OCI-LY7 (cell line): Measurements from ENCODE around the gene ANKRD13C. TPM values are rescaled to one million over a fixed set of nuclear protein-coding genes. Genes with fewer than 3 reads are reported as not detected.

ENCODE experiments used
- BruUV-seq: library from RNA; stranded (reverse); fragments of 400-500 nt; replicated peaks from 2 replicates; lab custom pipeline; 2021; lab: Mats Ljungman, UMichigan
- CTCF ChIA-PET: fragments of 300-600 bp; sonication (Branson Sonifier 250); formaldehyde crosslinking; loops from one replicate; lab custom pipeline; 2022; ENCODE audit warnings: antibody characterized with exemption; ENCODE audit not compliant: unreplicated experiment; lab: Charles Lee
- POLR2A ChIA-PET: fragments of 300-600 bp; sonication (Branson Sonifier 250); formaldehyde crosslinking; loops from one replicate; lab custom pipeline; 2022; ENCODE audit warnings: antibody characterized with exemption; lab: Charles Lee
- DNase-seq: peaks from one replicate; pipeline ENCODE4 v3.0.0-alpha.2; 2015; ENCODE audit warnings: low spot score
- H2AFZ ChIP-seq: fragments of 200-600 bp; sonication (generic), shearing (Covaris generic); 2 replicates; pipeline ENCODE4 v1.6.1; 2014; ENCODE audit warnings: mild to moderate bottlenecking, antibody characterized with exemption, low read length, moderate library complexity
- H3K27ac ChIP-seq: fragments of 200-600 bp; sonication (generic); 2 replicates; pipeline ENCODE4 v1.5.1; 2014; ENCODE audit warnings: mixed run types, low read depth, mild to moderate bottlenecking, moderate library complexity, low read length, inconsistent platforms; ENCODE audit not compliant: poor library complexity, severe bottlenecking
- H3K36me3 ChIP-seq: fragments of 200-600 bp; sonication (generic); 2 replicates; pipeline ENCODE4 v1.6.1; 2014; ENCODE audit warnings: mild to moderate bottlenecking, antibody characterized with exemption, low read length, moderate library complexity, mixed read lengths; ENCODE audit not compliant: insufficient read depth
- H3K4me1 ChIP-seq: fragments of 200-600 bp; sonication (generic); 2 replicates; pipeline ENCODE4 v1.5.1; 2014; ENCODE audit warnings: mild to moderate bottlenecking, low read length; ENCODE audit not compliant: insufficient read depth, poor library complexity, severe bottlenecking
- H3K4me2 ChIP-seq: fragments of 200-600 bp; sonication (generic); 2 replicates; pipeline ENCODE4 v1.6.1; 2014; ENCODE audit warnings: mild to moderate bottlenecking, low read length
- H3K4me3 ChIP-seq: fragments of 200-600 bp; sonication (generic); 2 replicates; pipeline ENCODE4 v1.5.1; 2014; ENCODE audit warnings: mild to moderate bottlenecking, low read depth, low read length; ENCODE audit not compliant: poor library complexity, severe bottlenecking
- H3K79me2 ChIP-seq: fragments of 200-600 bp; sonication (generic); 2 replicates; pipeline ENCODE4 v1.6.1; 2016; ENCODE audit warnings: low read depth, mild to moderate bottlenecking, low read length, moderate library complexity, mixed read lengths; ENCODE audit not compliant: insufficient read depth
- H3K9me2 ChIP-seq: fragments of 200-600 bp; sonication (generic); 2 replicates; pipeline ENCODE4 v1.6.1; 2016; ENCODE audit warnings: mild to moderate bottlenecking, low read length, mixed read lengths; ENCODE audit not compliant: insufficient read depth
- H3K9me3 ChIP-seq: fragments of 200-600 bp; sonication (generic); 2 replicates; pipeline ENCODE4 v1.6.1; 2014; ENCODE audit warnings: mild to moderate bottlenecking, mixed run types, low read length, mixed read lengths
- H4K20me1 ChIP-seq: fragments of 200-600 bp; sonication (generic); 2 replicates; pipeline ENCODE4 v1.6.1; 2014; ENCODE audit warnings: mild to moderate bottlenecking, antibody characterized with exemption, low read length, moderate library complexity, mixed read lengths; ENCODE audit not compliant: insufficient read depth
- EZH2phosphoT487 ChIP-seq: fragments of 200-600 bp; sonication (generic); IDR thresholded peaks from 2 replicates; pipeline ENCODE4 v1.6.1; 2018; ENCODE audit warnings: low read depth, borderline replicate concordance, mild to moderate bottlenecking, mixed run types, antibody characterized with exemption, low read length, moderate library complexity, mixed read lengths
- intact Hi-C: fragments of 100-400 bp; cut with micrococcal nuclease; formaldehyde crosslinking; loops from one replicate; pipeline ENCODE4 v1.10.0; 2022; ENCODE audit not compliant: unreplicated experiment
- total RNA-seq, 2 experiments: library from RNA; depleted of rRNA in 1 of 2; stranded (reverse); fragments of >200 nt in 1 of 2; shearing (Covaris generic) in 1 of 2; gene quantifications; 2 replicates each; pipeline ENCODE4 v1.2.3, GENCODE V29; 2014 to 2022
- TF ChIP-seq, protein P1 (sequence below): fragments of 200-600 bp; sonication (generic); conservative IDR thresholded peaks from 2 replicates; pipeline ENCODE4 v1.5.1; 2014; ENCODE audit warnings: mild to moderate bottlenecking, antibody characterized with exemption, low read length, moderate library complexity, mixed read lengths

Gene ANKRD13C
- total RNA-seq, 2 experiments from 2014 or later: 17.3 to 22.1 TPM

DNA sequence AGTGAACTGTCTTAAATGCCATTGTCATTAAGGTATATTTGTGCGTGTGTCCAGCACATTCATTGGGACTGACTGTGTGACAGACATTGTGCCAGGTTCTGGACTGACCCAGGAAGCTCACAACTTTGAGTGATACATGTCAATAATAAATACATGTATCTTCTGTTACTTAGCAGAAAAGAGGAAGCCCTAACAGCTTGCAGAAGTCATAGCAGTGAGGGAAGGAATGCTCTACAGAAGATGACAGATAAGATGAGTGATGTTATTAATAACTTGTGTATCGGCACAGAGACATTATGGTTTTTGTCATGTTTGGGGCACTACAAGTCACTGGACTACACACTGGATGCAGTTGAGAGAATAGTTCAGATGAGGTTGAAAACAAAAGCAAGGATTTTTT, 134.5 kb downstream of the ANKRD13C start:
- DNase-seq: peak; percentile 37
- CTCF ChIA-PET: interaction anchor here (1.0 kb wide), 2 partner anchors 14 to 191 kb away, joined by 3 read pairs; partner anchors contain the start of gene CTH
- H3K27ac ChIP-seq: peak overlapping the region; percentile 92
- intact Hi-C loops: no loop called here
- H3K9me3 ChIP-seq: no peaks in the 10 kb centered on the region
- H3K4me3 ChIP-seq: peak overlapping the region; percentile 90
- H3K4me2 ChIP-seq: peak overlapping the region; percentile 82
- no TSS peak for BruUV-seq
- peaks cover 48% of the 10 kb centered on the region for H3K4me1 ChIP-seq
- H2AFZ ChIP-seq: no peak overlapping the region
- H3K36me3 ChIP-seq: peaks cover 66% of the 10 kb centered on the region
- no peak for TF ChIP-seq EZH2phosphoT487
- TF ChIP-seq, protein P1, sequence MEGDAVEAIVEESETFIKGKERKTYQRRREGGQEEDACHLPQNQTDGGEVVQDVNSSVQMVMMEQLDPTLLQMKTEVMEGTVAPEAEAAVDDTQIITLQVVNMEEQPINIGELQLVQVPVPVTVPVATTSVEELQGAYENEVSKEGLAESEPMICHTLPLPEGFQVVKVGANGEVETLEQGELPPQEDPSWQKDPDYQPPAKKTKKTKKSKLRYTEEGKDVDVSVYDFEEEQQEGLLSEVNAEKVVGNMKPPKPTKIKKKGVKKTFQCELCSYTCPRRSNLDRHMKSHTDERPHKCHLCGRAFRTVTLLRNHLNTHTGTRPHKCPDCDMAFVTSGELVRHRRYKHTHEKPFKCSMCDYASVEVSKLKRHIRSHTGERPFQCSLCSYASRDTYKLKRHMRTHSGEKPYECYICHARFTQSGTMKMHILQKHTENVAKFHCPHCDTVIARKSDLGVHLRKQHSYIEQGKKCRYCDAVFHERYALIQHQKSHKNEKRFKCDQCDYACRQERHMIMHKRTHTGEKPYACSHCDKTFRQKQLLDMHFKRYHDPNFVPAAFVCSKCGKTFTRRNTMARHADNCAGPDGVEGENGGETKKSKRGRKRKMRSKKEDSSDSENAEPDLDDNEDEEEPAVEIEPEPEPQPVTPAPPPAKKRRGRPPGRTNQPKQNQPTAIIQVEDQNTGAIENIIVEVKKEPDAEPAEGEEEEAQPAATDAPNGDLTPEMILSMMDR: no peak
- peaks cover 96% of the 10 kb centered on the region for H3K79me2 ChIP-seq
- no peaks in the 10 kb centered on the region for H3K9me2 ChIP-seq
- peaks cover 20% of the 10 kb centered on the region for H4K20me1 ChIP-seq
- POLR2A ChIA-PET: interaction anchor here (1.0 to 5.1 kb wide), 4 partner anchors 9 to 133 kb away, joined by 3 to 92 read pairs (median 4); partner anchors contain the start of gene LRRC40

DNA sequence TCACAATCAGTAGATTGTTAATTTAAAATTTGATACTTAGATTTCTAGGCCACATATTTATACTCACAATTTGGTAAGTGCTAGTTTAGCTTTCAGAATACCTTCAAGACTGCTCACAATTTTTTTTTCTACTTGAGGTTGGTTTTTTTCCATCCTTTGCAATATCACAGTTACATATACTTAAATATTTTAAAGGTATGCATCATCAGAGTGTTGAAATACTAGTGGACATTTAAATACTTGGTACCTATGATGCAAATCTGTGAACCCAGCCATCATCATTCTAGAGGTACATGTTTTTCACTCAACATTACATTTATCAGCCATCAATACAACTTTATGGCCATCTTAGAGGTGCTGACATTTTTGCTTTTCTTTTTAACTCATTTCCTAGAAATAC, 143.0 kb downstream of the ANKRD13C start:
- TF ChIP-seq, protein P1: no peak
- TF ChIP-seq EZH2phosphoT487: no peak
- CTCF ChIA-PET: no interaction called here
- no peak overlapping the region for H3K27ac ChIP-seq
- H3K4me1 ChIP-seq: peaks cover 30% of the 10 kb centered on the region
- no peak overlapping the region for H2AFZ ChIP-seq
- POLR2A ChIA-PET: interaction anchor here (8.7 kb wide), 1 partner anchor 9 kb away, joined by 92 read pairs; the partner anchor contains the start of gene SRSF11
- H3K4me2 ChIP-seq: no peak overlapping the region
- no TSS peak for BruUV-seq
- no peaks in the 10 kb centered on the region for H3K9me2 ChIP-seq
- DNase-seq: no peak
- H3K4me3 ChIP-seq: no peak overlapping the region
- peaks cover 60% of the 10 kb centered on the region for H3K36me3 ChIP-seq
- intact Hi-C loops: no loop called here
- no peaks in the 10 kb centered on the region for H3K9me3 ChIP-seq
- peaks cover 100% of the 10 kb centered on the region for H3K79me2 ChIP-seq
- H4K20me1 ChIP-seq: peaks cover 10% of the 10 kb centered on the region; the same call in 1 of the 2 replicates

DNA sequence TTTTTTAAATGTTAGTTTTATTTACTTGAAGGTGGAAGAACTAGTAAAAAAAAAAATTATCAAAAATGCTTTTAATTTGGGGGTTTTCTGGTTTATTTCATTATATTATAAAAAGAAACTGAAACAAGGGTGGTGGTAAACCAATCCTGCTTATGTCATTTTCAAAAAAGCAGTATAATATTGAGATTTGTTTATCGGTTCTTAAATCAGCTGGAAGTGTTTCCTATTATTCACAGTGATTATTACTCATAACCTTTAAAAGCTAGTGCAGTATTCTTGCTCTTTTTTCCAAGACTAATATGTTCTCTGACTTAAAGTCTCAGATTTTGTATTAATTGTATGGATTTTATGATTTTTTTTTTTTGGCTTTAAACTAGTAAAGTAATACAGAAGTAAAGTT, 143.7 kb downstream of the ANKRD13C start:
- no TSS peak for BruUV-seq
- no peak for TF ChIP-seq EZH2phosphoT487
- TF ChIP-seq, protein P1: no peak
- H3K9me3 ChIP-seq: no peaks in the 10 kb centered on the region
- POLR2A ChIA-PET: interaction anchor here (0.7 to 8.7 kb wide), 4 partner anchors 10 to 870 kb away, joined by 3 to 92 read pairs (median 3); partner anchors contain the start of gene SRSF11
- peaks cover 53% of the 10 kb centered on the region for H3K36me3 ChIP-seq
- H3K9me2 ChIP-seq: no peaks in the 10 kb centered on the region
- CTCF ChIA-PET: no interaction called here
- H3K79me2 ChIP-seq: peaks cover 100% of the 10 kb centered on the region
- H3K27ac ChIP-seq: no peak overlapping the region
- intact Hi-C loops: no loop called here
- peaks cover 31% of the 10 kb centered on the region for H3K4me1 ChIP-seq
- H3K4me2 ChIP-seq: no peak overlapping the region
- DNase-seq: no peak
- no peak overlapping the region for H2AFZ ChIP-seq
- no peak overlapping the region for H3K4me3 ChIP-seq
- H4K20me1 ChIP-seq: peaks cover 10% of the 10 kb centered on the region; the same call in 1 of the 2 replicates
